ENCODE results near the gene MSANTD2. TPM values are rescaled to one million over a fixed set of nuclear protein-coding genes. Genes with fewer than 3 reads are reported as not detected.

Gene MSANTD2
- total RNA-seq, 1 donor from 2014 or later: 15.2 TPM

- DNase-seq (ENCODE audit: extremely low spot score, unreplicated experiment): no peak
- peaks cover 22% of the 10 kb centered on the region for H3K4me1 Mint-ChIP-seq (ENCODE audit: unreplicated experiment)
- no peak overlapping the region for H3K4me3 Mint-ChIP-seq (ENCODE audit: unreplicated experiment)
- peaks cover 26% of the 10 kb centered on the region for H3K36me3 Mint-ChIP-seq (ENCODE audit: unreplicated experiment)
- peaks cover 8% of the 10 kb centered on the region for H3K27me3 Mint-ChIP-seq (ENCODE audit: unreplicated experiment)
- H3K9me3 Mint-ChIP-seq (ENCODE audit: unreplicated experiment): no peaks in the 10 kb centered on the region
- no peak overlapping the region for H3K27ac Mint-ChIP-seq (ENCODE audit: unreplicated experiment)
- no peak for TF ChIP-seq CTCF (IDR thresholded peaks at IDR 0.05)
Measured at GRCh38 chr11:124766156-124766555, 34.0 kb downstream of the MSANTD2 start.

- Mint-ChIP-seq H3K27ac (ENCODE audit: unreplicated experiment) (peak overlapping the region; percentile 34), H3K9me3 (ENCODE audit: unreplicated experiment) (no peaks in the 10 kb centered on the region), H3K27me3 (ENCODE audit: unreplicated experiment) (peaks cover 28% of the 10 kb centered on the region), H3K4me3 (ENCODE audit: unreplicated experiment) (peak overlapping the region; percentile 84), H3K4me1 (ENCODE audit: unreplicated experiment) (peaks cover 25% of the 10 kb centered on the region), H3K36me3 (ENCODE audit: unreplicated experiment) (peaks cover 19% of the 10 kb centered on the region)
- DNase-seq (ENCODE audit: extremely low spot score, unreplicated experiment): peak; percentile 92
- peak; percentile 84 for TF ChIP-seq CTCF (IDR thresholded peaks at IDR 0.05)
Measured at GRCh38 chr11:124763156-124763947, 36.9 kb downstream of the MSANTD2 start.

DNA sequence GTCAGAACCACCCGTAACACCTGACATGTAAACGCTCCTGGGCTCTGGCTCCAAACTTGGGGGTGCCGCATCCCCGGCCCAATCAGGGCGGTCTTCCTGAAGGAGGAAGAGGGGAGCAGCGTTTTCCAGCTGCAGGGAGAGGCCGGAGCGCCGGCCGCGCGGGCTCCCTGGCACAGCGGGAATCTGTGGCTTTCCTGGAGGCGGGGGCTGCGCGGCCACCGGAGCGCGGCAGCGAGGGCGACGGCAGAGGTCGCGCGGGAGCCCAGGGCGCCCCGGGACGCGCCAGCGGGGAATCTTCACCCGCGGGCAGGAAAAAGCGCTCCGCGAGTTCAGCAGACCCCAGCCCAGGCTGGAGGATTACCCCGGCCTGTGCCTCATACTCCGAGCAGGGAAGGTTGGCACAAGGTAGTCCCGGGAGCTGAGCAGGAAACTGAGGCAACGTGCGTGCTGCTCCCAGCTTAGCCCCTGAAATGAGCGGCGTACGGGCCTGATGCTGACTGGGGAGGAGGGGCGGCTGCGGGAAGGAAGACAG lies 37.5 kb downstream of the MSANTD2 start:
- peak overlapping the region; percentile 84 for H3K4me3 Mint-ChIP-seq (ENCODE audit: unreplicated experiment)
- peaks cover 16% of the 10 kb centered on the region for H3K36me3 Mint-ChIP-seq (ENCODE audit: unreplicated experiment)
- DNase-seq (ENCODE audit: extremely low spot score, unreplicated experiment): no peak
- H3K27me3 Mint-ChIP-seq (ENCODE audit: unreplicated experiment): peaks cover 33% of the 10 kb centered on the region
- peaks cover 27% of the 10 kb centered on the region for H3K4me1 Mint-ChIP-seq (ENCODE audit: unreplicated experiment)
- no peaks in the 10 kb centered on the region for H3K9me3 Mint-ChIP-seq (ENCODE audit: unreplicated experiment)
- no peak overlapping the region for H3K27ac Mint-ChIP-seq (ENCODE audit: unreplicated experiment)
- TF ChIP-seq CTCF (IDR thresholded peaks at IDR 0.05): no peak

- H3K4me3 Mint-ChIP-seq (ENCODE audit: unreplicated experiment): peak within 1 kb of the TSS; percentile 84
Measured at GRCh38 chr11:124762105-124762623, 38.0 kb downstream of the MSANTD2 start, which contains the start of gene ESAM. TSS of gene ESAM (minus strand) at chr11:124762290. CDS start at chr11:124762154, 136 bp downstream.

More at GRCh38 chr11:124762105-124762623, 38.0 kb downstream of the MSANTD2 start, which contains the start of gene ESAM:
- TF ChIP-seq CTCF (IDR thresholded peaks at IDR 0.05): no peak
- Mint-ChIP-seq H3K4me1 (ENCODE audit: unreplicated experiment) (peaks cover 27% of the 10 kb centered on the region), H3K9me3 (ENCODE audit: unreplicated experiment) (no peaks in the 10 kb centered on the region), H3K27ac (ENCODE audit: unreplicated experiment) (no peak within 1 kb of the TSS), H3K27me3 (ENCODE audit: unreplicated experiment) (peaks cover 36% of the 10 kb centered on the region), H3K36me3 (ENCODE audit: unreplicated experiment) (peaks cover 15% of the 10 kb centered on the region)
- peak; percentile 82 for DNase-seq (ENCODE audit: extremely low spot score, unreplicated experiment)
